ENCODE results near the gene TSPAN6. TPM values are rescaled to one million over a fixed set of nuclear protein-coding genes. Genes with fewer than 3 reads are reported as not detected.

TSPAN6 gene
- total RNA-seq, 1 experiment from 2014 or later, result 52.2 TPM

GRCh38 chrX:100600758-100601157, 35.8 kb downstream of the TSPAN6 start:
- intact Hi-C loops (cut with micrococcal nuclease; ENCODE audit: unreplicated experiment), result no loop called here
- no peaks in the 10 kb centered on the region for H4K20me1 ChIP-seq (ENCODE audit: insufficient read depth)
- no peak for DNase-seq
- no peaks in the 10 kb centered on the region for H3F3A ChIP-seq (ENCODE audit: insufficient read depth, low read depth)
- no peaks in the 10 kb centered on the region for H3K27me3 ChIP-seq (ENCODE audit: insufficient read depth, low read depth)
- no peaks in the 10 kb centered on the region for H3K4me1 ChIP-seq (replicated peaks; ENCODE audit: insufficient read depth)
- H3K9me3 ChIP-seq (ENCODE audit: insufficient read depth, low read depth), result no peaks in the 10 kb centered on the region
- no peak overlapping the region for H3K27ac ChIP-seq
- H2AFZ ChIP-seq, result no peak overlapping the region
- TF ChIP-seq CTCF (conservative IDR thresholded peaks at IDR 0.05), result no peak
- no peak for TF ChIP-seq EZH2 (IDR thresholded peaks at IDR 0.05; ENCODE audit: low read depth)
- H3K36me3 ChIP-seq (ENCODE audit: low read depth), result no peaks in the 10 kb centered on the region
- no TSS peak for BruUV-seq (replicated peaks)
- H3K4me3 ChIP-seq, result no peak overlapping the region
- no peaks in the 10 kb centered on the region for H3K9me2 ChIP-seq (ENCODE audit: insufficient read depth)
- ChIA-PET POLR2A (ENCODE audit: unreplicated experiment) (no interaction called here), CTCF (no interaction called here)
- H3K4me2 ChIP-seq, result no peak overlapping the region
- H3K79me2 ChIP-seq (ENCODE audit: low read depth), result no peaks in the 10 kb centered on the region

GRCh38 chrX:100600340-100600739, 36.3 kb downstream of the TSPAN6 start:
- H3F3A ChIP-seq (ENCODE audit: insufficient read depth, low read depth), result no peaks in the 10 kb centered on the region
- no peak for TF ChIP-seq CTCF (conservative IDR thresholded peaks at IDR 0.05)
- TF ChIP-seq EZH2 (IDR thresholded peaks at IDR 0.05; ENCODE audit: low read depth), result no peak
- BruUV-seq (replicated peaks), result no TSS peak
- H2AFZ ChIP-seq, result no peak overlapping the region
- intact Hi-C loops (cut with micrococcal nuclease; ENCODE audit: unreplicated experiment), result no loop called here
- DNase-seq, result no peak
- no peak overlapping the region for H3K4me3 ChIP-seq
- H3K9me2 ChIP-seq (ENCODE audit: insufficient read depth), result no peaks in the 10 kb centered on the region
- H3K4me1 ChIP-seq (replicated peaks; ENCODE audit: insufficient read depth), result no peaks in the 10 kb centered on the region
- no peaks in the 10 kb centered on the region for H3K79me2 ChIP-seq (ENCODE audit: low read depth)
- ChIA-PET CTCF (no interaction called here), POLR2A (ENCODE audit: unreplicated experiment) (no interaction called here)
- H3K27me3 ChIP-seq (ENCODE audit: insufficient read depth, low read depth), result no peaks in the 10 kb centered on the region
- H4K20me1 ChIP-seq (ENCODE audit: insufficient read depth), result no peaks in the 10 kb centered on the region
- no peak overlapping the region for H3K4me2 ChIP-seq
- no peak overlapping the region for H3K27ac ChIP-seq
- no peaks in the 10 kb centered on the region for H3K9me3 ChIP-seq (ENCODE audit: insufficient read depth, low read depth)
- H3K36me3 ChIP-seq (ENCODE audit: low read depth), result no peaks in the 10 kb centered on the region

GRCh38 chrX:100599456-100599855, 37.1 kb downstream of the TSPAN6 start:
- TF ChIP-seq CTCF (conservative IDR thresholded peaks at IDR 0.05) (no peak), EZH2 (IDR thresholded peaks at IDR 0.05; ENCODE audit: low read depth) (no peak)
- intact Hi-C loops (cut with micrococcal nuclease; ENCODE audit: unreplicated experiment), result no loop called here
- H3F3A ChIP-seq (ENCODE audit: insufficient read depth, low read depth), result no peaks in the 10 kb centered on the region
- H3K9me2 ChIP-seq (ENCODE audit: insufficient read depth), result no peaks in the 10 kb centered on the region
- H2AFZ ChIP-seq, result no peak overlapping the region
- H3K9me3 ChIP-seq (ENCODE audit: insufficient read depth, low read depth), result no peaks in the 10 kb centered on the region
- no peaks in the 10 kb centered on the region for H3K4me1 ChIP-seq (replicated peaks; ENCODE audit: insufficient read depth)
- no peak overlapping the region for H3K4me3 ChIP-seq
- CTCF ChIA-PET, result no interaction called here
- H3K27me3 ChIP-seq (ENCODE audit: insufficient read depth, low read depth), result no peaks in the 10 kb centered on the region
- no peak overlapping the region for H3K4me2 ChIP-seq
- POLR2A ChIA-PET (ENCODE audit: unreplicated experiment), result no interaction called here
- no peaks in the 10 kb centered on the region for H3K36me3 ChIP-seq (ENCODE audit: low read depth)
- H4K20me1 ChIP-seq (ENCODE audit: insufficient read depth), result no peaks in the 10 kb centered on the region
- DNase-seq, result no peak
- no peaks in the 10 kb centered on the region for H3K79me2 ChIP-seq (ENCODE audit: low read depth)
- no TSS peak for BruUV-seq (replicated peaks)
- no peak overlapping the region for H3K27ac ChIP-seq

All from PC-9 (cell line).